MM.1S (cell line): ENCODE data around the gene BID.
A peak's percentile ranks its signal among the peaks of the same experiment; 100 is the strongest.

Experiments used
- CTCF ChIP-seq: fragments of 300-600 bp; sonication (generic); IDR thresholded peaks from 2 replicates; pipeline ENCODE4 v1.5.1; 2016; ENCODE audit warnings: antibody characterized with exemption, low read length, mixed read lengths
- EZH2 ChIP-seq: fragments of 300-600 bp; sonication (generic); optimal IDR thresholded peaks from 2 replicates; pipeline ENCODE3; 2017; ENCODE audit warnings: low read depth, mild to moderate bottlenecking, antibody characterized with exemption, low read length, mixed read lengths
- EZH2phosphoT487 ChIP-seq: fragments of 300-600 bp; sonication (generic); IDR thresholded peaks from 2 replicates; pipeline ENCODE4 v1.6.1; 2018; ENCODE audit warnings: antibody characterized with exemption, low read length

- TF ChIP-seq CTCF, result peak; percentile 79
- TF ChIP-seq EZH2, result no peak
- no peak for TF ChIP-seq EZH2phosphoT487
These were observed 11.2 kb upstream of the BID start for GRCh38 chr22:17785185-17786184.
